ENCODE measurements around the gene SPATA25.
"Not testable (repeated sequence)": the region's sequence is repeated elsewhere in the genome, so short reads cannot be mapped to it uniquely, and the experiment has no call there.

Gene SPATA25

GRCh38 chr20:45934046-45934585 is 46.7 kb upstream of the SPATA25 start:
- Histone ChIP-seq H2AFZ (ENCODE audit: low read length) (peak overlapping the region; percentile 79), H2AK5ac (ENCODE audit: low read depth, low read length) (peak overlapping the region; percentile 100), H3K27me3 (ENCODE audit: control insufficient read depth in 3 of 3, insufficient read depth in 3 of 3, low read depth in 1 of 3, low read length in 3 of 3) (no peaks in the 10 kb centered on the region), H2BK5ac (ENCODE audit: low read length) (peak overlapping the region; percentile 98), H3K4ac (ENCODE audit: low read length) (peak overlapping the region; percentile 97), H3K23ac (ENCODE audit: low read depth, low read length, poor library complexity) (peak overlapping the region; percentile 95), H2BK15ac (ENCODE audit: low read length) (no peak overlapping the region), H3K4me2 (ENCODE audit: insufficient read depth, low read length, poor library complexity, severe bottlenecking) (peak overlapping the region; percentile 89), H3K9ac (ENCODE audit: low read depth, low read length, poor library complexity) (peak overlapping the region; percentile 99), H4K8ac (ENCODE audit: low read depth, low read length) (peak overlapping the region; percentile 20), H3K27ac (replicated peaks; ENCODE audit: low read length) (peak overlapping the region; percentile 100), H3K79me1 (ENCODE audit: low read depth, low read length) (peaks cover 8% of the 10 kb centered on the region), H2BK12ac (ENCODE audit: low read length) (no peak overlapping the region), H3K14ac (ENCODE audit: low read length) (peak overlapping the region; percentile 97), H3K4me1 (ENCODE audit: control insufficient read depth in 2 of 2, insufficient read depth in 1 of 2, low read depth in 1 of 2, low read length in 2 of 2) (peaks cover 8 to 18% of the 10 kb centered on the region in 2 donors), H3K9me3 (replicated peaks in 1 of 2; ENCODE audit: control insufficient read depth in 2 of 2, insufficient read depth in 1 of 2, low read depth in 1 of 2, low read length in 2 of 2) (no peaks in the 10 kb centered on the region), H3K18ac (ENCODE audit: low read length) (peak overlapping the region; percentile 100), H2BK120ac (ENCODE audit: low read depth, low read length) (no peak overlapping the region), H4K91ac (ENCODE audit: low read depth, low read length, poor library complexity) (peak overlapping the region; percentile 96), H3K36me3 (replicated peaks in 1 of 2; ENCODE audit: control insufficient read depth in 2 of 2, insufficient read depth in 2 of 2, low read length in 2 of 2) (peaks cover 17 to 38% of the 10 kb centered on the region in 2 donors), H3K4me3 (ENCODE audit: low read length in 2 of 2) (peak overlapping the region; percentile 66 to 99)
- no CpG with 5 or more reads among the region's 34 CpGs for WGBS, 2 donors (ENCODE audit: extremely low coverage in 2 of 2, insufficient read length in 2 of 2, insufficient replicate concordance in 1 of 2)
- DNase-seq (ENCODE audit: low spot score): no peak

- H2BK120ac ChIP-seq (ENCODE audit: low read depth, low read length): no peak overlapping the region
- peaks cover 8% of the 10 kb centered on the region for H3K79me1 ChIP-seq (ENCODE audit: low read depth, low read length)
- H3K9me3 ChIP-seq (replicated peaks in 1 of 2; ENCODE audit: control insufficient read depth in 2 of 2, insufficient read depth in 1 of 2, low read depth in 1 of 2, low read length in 2 of 2): no peaks in the 10 kb centered on the region
- H3K4me3 ChIP-seq (ENCODE audit: low read length in 2 of 2): peak overlapping the region; percentile 66 to 99
- H3K4me2 ChIP-seq (ENCODE audit: insufficient read depth, low read length, poor library complexity, severe bottlenecking): peak overlapping the region; percentile 89
- H2BK12ac ChIP-seq (ENCODE audit: low read length): no peak overlapping the region
- H4K8ac ChIP-seq (ENCODE audit: low read depth, low read length): peak overlapping the region; percentile 54
- peak overlapping the region; percentile 98 for H2BK5ac ChIP-seq (ENCODE audit: low read length)
- no peak overlapping the region for H3K4ac ChIP-seq (ENCODE audit: low read length)
- H3K36me3 ChIP-seq (replicated peaks in 1 of 2; ENCODE audit: control insufficient read depth in 2 of 2, insufficient read depth in 2 of 2, low read length in 2 of 2): peaks cover 11 to 31% of the 10 kb centered on the region in 2 donors
- peaks cover 7 to 18% of the 10 kb centered on the region in 2 donors for H3K4me1 ChIP-seq (ENCODE audit: control insufficient read depth in 2 of 2, insufficient read depth in 1 of 2, low read depth in 1 of 2, low read length in 2 of 2)
- peak overlapping the region; percentile 79 for H2AFZ ChIP-seq (ENCODE audit: low read length)
- H3K14ac ChIP-seq (ENCODE audit: low read length): peak overlapping the region; percentile 97
- H2AK5ac ChIP-seq (ENCODE audit: low read depth, low read length): peak overlapping the region; percentile 43
- peak; percentile 72 for DNase-seq (ENCODE audit: low spot score)
- WGBS, 2 donors (ENCODE audit: extremely low coverage in 2 of 2, insufficient read length in 2 of 2, insufficient replicate concordance in 1 of 2): no CpG with 5 or more reads among the region's 22 CpGs
- peak overlapping the region; percentile 53 for H3K23ac ChIP-seq (ENCODE audit: low read depth, low read length, poor library complexity)
- H4K91ac ChIP-seq (ENCODE audit: low read depth, low read length, poor library complexity): no peak overlapping the region
- H3K27me3 ChIP-seq (ENCODE audit: control insufficient read depth in 3 of 3, insufficient read depth in 3 of 3, low read depth in 1 of 3, low read length in 3 of 3): no peaks in the 10 kb centered on the region
- H3K9ac ChIP-seq (ENCODE audit: low read depth, low read length, poor library complexity): peak overlapping the region; percentile 79
- H3K18ac ChIP-seq (ENCODE audit: low read length): no peak overlapping the region
- peak overlapping the region; percentile 23 for H2BK15ac ChIP-seq (ENCODE audit: low read length)
- peak overlapping the region; percentile 100 for H3K27ac ChIP-seq (replicated peaks; ENCODE audit: low read length)
Measured at GRCh38 chr20:45933266-45934045, 46.0 kb upstream of the SPATA25 start.

- peaks cover 4 to 15% of the 10 kb centered on the region in 2 donors for H3K4me1 ChIP-seq (ENCODE audit: control insufficient read depth in 2 of 2, insufficient read depth in 1 of 2, low read depth in 1 of 2, low read length in 2 of 2)
- H2BK5ac ChIP-seq (ENCODE audit: low read length); H4K91ac ChIP-seq (ENCODE audit: low read depth, low read length, poor library complexity); H3K4ac ChIP-seq (ENCODE audit: low read length); H3K79me1 ChIP-seq (ENCODE audit: low read depth, low read length); H2BK120ac ChIP-seq (ENCODE audit: low read depth, low read length); H2BK12ac ChIP-seq (ENCODE audit: low read length); H2AK5ac ChIP-seq (ENCODE audit: low read depth, low read length); H2BK15ac ChIP-seq (ENCODE audit: low read length); H3K23ac ChIP-seq (ENCODE audit: low read depth, low read length, poor library complexity); H3K14ac ChIP-seq (ENCODE audit: low read length); H3K27me3 ChIP-seq (ENCODE audit: control insufficient read depth in 3 of 3, insufficient read depth in 3 of 3, low read depth in 1 of 3, low read length in 3 of 3); H4K8ac ChIP-seq (ENCODE audit: low read depth, low read length); H3K27ac ChIP-seq (replicated peaks; ENCODE audit: low read length); H3K4me3 ChIP-seq (ENCODE audit: low read length in 2 of 2); H3K9ac ChIP-seq (ENCODE audit: low read depth, low read length, poor library complexity); H2AFZ ChIP-seq (ENCODE audit: low read length); H3K9me3 ChIP-seq (replicated peaks in 1 of 2; ENCODE audit: control insufficient read depth in 2 of 2, insufficient read depth in 1 of 2, low read depth in 1 of 2, low read length in 2 of 2); H3K18ac ChIP-seq (ENCODE audit: low read length); DNase-seq (ENCODE audit: low spot score); H3K4me2 ChIP-seq (ENCODE audit: insufficient read depth, low read length, poor library complexity, severe bottlenecking): not testable (repeated sequence)
- peaks cover 0 to 15% of the 10 kb centered on the region in 2 donors for H3K36me3 ChIP-seq (replicated peaks in 1 of 2; ENCODE audit: control insufficient read depth in 2 of 2, insufficient read depth in 2 of 2, low read length in 2 of 2)
- no CpG with 5 or more reads among the region's 17 CpGs for WGBS, 2 donors (ENCODE audit: extremely low coverage in 2 of 2, insufficient read length in 2 of 2, insufficient replicate concordance in 1 of 2)
Measured at GRCh38 chr20:45931680-45932079, 44.3 kb upstream of the SPATA25 start.

Data from neuronal stem cell (in vitro differentiated cells).